T-helper 1 cell (primary cell): Measurements from ENCODE around the gene DELE1.
"Not testable (repeated sequence)": the region's sequence is repeated elsewhere in the genome, so short reads cannot be mapped to it uniquely, and the experiment has no call there.

Experiments
- DNase-seq, 5 donors: peaks; one replicate each; pipeline ENCODE4 v3.0.0-alpha.2; 2012 to 2020

DELE1 gene

DNA sequence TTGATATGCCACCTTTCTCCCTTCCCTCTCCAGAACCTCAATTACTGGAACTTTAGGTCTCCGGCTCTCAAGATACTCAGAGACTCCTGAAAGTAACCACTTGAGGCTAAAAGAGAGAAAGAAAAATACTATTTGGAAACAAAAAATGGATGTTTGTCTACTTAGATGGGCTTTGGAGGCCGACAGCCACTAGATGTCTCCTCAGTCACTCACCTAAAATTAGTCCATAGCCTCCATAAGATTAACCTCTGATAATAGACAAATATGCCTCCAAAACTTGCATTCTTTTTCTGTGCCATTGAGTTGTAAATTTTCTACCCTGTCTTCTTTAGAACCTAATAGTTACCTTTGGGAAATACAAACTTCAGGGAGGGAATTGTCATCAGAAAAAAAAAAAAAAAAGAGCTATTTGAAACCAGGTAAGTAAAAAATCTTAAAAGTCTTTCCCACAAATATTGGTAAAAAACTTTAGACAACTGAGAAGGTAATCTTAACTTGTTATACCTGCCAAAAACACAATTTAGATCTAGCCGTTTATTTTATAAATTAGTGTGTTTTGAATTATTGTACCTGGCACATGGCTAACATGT is 34.3 kb upstream of the DELE1 start:
- no peak for DNase-seq

DNA sequence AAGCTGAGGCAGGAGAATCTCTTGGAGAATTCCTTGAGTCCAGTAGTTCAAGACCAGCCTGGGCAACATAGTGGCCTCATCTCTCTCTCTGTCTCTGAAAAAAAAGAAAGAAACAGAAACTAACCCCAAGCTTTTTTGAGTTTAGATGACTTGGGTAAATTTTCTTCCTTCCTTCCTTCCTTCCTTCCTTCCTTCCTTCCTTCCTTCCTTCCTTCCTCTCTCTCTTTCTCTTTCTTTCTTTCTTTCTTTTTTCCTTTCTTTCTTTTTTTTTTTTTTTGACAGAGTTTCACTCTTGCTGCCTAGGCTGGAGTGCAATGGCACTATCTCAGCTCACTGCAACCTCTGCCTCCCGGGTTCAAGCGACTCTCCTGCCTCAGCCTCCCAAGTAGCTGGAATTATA is 33.2 kb upstream of the DELE1 start:
- not testable (repeated sequence) for DNase-seq

DNA sequence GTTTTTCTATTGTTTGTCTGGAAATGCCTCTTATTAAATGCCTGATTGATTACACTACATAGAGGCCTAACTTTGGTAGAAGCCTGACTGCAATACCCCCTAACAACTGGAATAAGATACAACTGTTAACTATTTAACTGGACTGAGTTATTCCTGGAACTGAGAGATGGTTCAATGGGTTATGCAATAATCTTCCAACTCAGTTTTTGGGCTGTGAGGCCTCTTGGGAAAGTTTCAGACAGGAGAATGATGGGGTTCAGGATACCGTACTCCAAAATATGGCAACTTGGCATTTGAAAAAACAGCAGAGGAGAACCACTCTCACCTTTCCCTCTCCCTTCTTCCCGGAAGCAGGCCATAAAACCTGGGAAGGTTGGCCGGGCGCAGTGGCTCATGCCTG is 26.2 kb upstream of the DELE1 start:
- DNase-seq = no peak

DNA sequence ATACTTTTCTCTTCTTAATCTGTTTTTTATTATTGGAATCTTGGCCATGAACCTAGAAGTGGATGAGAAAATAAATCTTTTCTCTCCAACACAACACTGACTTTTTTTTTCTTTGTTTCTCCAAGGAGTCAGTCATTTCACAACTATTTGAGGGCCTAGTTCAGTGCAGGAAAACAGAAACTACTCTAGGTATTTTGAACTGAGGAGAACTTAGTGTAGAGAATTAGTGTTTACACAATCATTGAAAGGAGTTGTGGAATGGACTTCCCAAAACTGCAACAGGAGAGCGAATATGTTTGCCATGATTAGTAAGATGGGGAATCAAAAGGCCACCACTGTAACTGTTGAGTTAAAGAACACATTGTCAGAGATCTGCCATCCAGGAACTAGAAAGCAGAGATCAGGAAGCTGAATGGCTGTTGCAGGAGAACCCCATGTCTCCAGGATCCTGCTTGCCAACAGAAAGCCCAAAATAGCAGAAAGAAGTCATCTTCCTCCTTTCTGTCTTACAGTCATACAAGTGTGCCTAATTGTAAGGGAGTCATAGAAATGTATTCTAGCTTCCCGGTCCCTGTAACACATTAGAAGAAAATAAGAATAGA is 25.1 kb upstream of the DELE1 start:
- DNase-seq = no peak

GRCh38 chr5:141902015-141902814 is 21.5 kb upstream of the DELE1 start:
- no peak for DNase-seq

- DNase-seq = no peak
Measured at GRCh38 chr5:141903261-141903660, 20.4 kb upstream of the DELE1 start.

- DNase-seq = no peak
Measured at GRCh38 chr5:141904551-141904950, 19.1 kb upstream of the DELE1 start.

GRCh38 chr5:141906517-141906916 is 17.2 kb upstream of the DELE1 start:
- no peak for DNase-seq

DNA sequence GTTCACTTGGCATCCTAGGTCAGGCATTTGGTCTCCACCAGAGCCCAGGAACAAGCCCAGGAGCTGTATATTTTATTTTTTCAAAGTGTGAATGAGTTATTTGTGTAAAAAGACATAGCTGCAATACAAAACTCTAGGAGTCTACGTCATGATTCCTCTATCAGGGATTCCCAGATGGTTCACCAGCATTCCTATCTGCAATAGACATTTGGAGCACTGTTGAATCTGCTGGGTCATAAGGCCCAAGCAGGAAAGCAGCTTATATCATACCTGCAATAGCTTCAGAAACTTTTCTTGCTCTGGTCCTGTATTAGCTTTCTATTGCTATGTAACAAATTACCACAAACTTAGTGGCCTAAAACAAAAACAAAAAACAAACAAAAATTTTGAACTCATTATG is 16.7 kb upstream of the DELE1 start:
- DNase-seq = no peak

DNA sequence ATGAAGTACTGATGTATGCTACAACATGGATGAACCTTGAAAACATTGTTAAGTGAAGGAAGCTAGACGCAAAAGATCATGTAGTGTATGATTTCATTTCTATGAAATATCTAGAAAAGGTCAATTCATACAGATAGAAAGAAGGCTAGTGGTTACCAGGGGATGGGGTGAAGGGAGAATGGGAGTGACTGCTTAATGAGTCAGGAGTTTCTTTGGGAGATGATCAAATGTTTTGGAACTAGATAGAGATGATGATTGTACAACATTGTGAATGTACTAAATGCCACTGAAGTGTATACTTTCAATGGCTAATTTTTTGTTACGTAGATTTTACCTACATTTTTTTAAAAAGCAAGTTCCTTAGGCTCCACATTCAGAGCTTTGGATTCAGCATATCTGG is 14.9 kb upstream of the DELE1 start:
- no peak for DNase-seq

DNA sequence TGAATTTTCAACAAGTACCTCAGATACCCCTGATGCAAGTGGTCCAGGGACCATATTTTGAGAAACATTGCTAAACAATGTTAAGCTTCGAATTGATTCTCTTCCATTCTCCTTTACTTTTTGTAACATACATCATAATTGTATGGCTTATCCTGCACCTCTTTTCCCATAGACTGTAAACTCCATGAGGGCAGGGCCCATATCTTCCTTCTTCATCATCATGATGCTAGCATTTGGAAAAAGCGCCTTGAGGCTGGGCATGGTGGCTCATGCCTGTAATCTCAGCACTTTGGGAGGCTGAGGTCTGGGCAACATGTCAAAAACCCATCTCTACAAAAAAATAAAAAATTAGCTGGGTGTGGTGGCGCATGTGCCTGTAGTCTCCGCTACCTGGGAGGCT is 14.5 kb upstream of the DELE1 start:
- DNase-seq = no peak

- DNase-seq = no peak
Measured at GRCh38 chr5:141910271-141910673, 13.4 kb upstream of the DELE1 start.

DNA sequence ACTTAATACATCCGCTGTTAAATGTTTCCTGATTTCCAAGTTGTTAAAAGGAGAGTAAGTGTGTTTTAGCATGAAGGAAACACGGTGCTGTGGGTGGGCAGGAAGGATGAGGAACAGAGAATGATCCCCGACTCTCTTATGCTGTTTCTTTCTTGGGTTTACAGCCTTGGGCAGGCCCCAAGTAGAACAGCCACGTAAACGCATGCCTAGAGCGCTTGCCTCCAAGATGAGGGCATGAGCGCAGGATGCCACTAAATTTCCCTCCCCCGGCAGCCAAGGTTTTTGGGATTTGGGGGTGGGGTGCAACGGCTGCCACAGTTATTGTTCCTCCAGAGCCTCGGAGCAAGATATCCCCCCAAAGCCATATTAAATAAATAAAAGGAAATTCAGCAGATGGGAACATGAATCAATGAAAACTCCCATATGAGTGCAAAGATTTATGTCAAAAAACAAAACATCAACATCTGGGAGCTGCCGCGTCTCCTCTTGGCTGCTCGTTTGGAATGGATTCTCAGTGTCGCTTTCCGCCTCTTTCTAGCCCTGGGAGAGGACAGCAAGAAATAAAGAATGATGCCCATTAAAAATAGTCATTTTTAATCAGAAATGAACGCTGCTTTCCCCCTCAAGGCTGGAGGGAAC is 10.0 kb upstream of the DELE1 start:
- DNase-seq = no peak

- no peak for DNase-seq
Measured at GRCh38 chr5:141914199-141914743, 9.4 kb upstream of the DELE1 start.

- DNase-seq = no peak
Measured at GRCh38 chr5:141914797-141915196, 8.9 kb upstream of the DELE1 start.

- DNase-seq = no peak
Measured at GRCh38 chr5:141915881-141916336, 7.8 kb upstream of the DELE1 start.

- no peak for DNase-seq
Measured at GRCh38 chr5:141916522-141916921, 7.1 kb upstream of the DELE1 start.

DNA sequence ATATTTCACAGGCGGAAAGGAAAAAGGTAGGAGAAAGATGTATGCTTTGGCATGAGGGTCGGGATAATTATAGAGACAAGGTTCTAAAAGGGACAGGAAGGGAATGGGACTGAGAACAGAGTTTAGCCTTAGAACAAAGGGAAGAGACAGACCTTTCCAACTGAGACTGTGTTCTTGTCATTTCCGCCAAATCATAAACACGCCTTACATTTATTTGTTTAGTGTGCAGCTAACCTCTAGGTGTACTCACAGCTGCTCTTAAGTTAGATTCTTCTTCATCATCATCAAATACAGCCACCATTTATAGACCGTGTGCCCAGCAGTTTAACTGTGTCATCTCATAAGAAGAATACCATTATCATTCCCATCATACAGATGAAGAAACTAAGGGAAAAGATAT is 5.9 kb upstream of the DELE1 start:
- DNase-seq = no peak

- DNase-seq = no peak
Measured at GRCh38 chr5:141919218-141920119, 4.2 kb upstream of the DELE1 start.

- DNase-seq = no peak
Measured at GRCh38 chr5:141920771-141921170, 2.9 kb upstream of the DELE1 start.

DNA sequence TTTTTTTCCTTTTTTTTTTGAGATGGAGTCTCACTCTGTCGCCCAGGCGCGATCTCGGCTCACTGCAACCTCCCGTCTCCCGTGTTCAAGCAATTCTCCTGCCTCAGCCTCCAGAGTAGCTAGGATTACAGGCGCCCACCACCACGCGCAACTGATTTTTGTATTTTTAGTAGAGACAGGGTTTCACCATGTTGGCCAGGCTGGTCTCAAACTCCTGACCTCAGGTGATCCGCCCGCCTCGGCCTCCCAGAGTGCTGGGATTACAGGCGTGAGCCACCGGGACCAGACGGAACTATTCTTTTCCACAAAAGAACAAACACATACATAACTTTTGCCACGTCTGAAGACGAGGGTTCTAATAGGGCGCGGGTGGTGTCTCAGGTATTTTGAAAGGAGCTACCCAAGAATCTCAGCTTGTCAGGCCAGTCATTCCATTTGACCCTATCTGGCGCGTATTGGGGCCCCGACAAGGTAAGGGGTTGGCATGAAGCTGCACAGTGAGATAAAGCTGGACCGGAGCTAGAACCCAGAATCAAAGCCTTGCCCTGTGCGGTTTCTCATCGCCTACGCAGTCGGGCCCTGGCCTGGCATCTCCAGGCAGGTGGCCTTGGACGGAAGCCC is 734 bp upstream of the DELE1 start:
- DNase-seq = not testable (repeated sequence)

DNA sequence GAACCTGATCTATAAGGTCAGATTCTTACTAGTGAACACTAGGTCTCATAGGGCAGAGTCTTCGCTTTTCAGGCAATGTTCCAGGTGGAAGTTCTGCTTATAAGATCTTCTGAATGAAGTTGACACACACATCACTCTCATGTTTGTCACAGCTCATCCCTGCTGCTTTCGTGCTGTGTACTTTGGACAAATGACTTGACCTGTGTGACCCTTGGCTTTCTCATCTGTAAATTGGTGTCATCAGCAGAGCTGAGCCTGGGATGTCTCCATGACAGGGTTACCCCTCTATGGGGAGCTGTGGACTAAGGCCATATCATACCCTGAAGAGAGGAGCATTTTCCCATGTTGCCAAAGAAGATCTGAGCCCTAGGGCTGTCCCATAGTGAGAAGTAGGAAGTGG is 2.8 kb downstream of the DELE1 start:
- DNase-seq = no peak
